GM19438 (cell line): ENCODE data around the gene NEDD4L.
"Not testable (repeated sequence)": the region's sequence is repeated elsewhere in the genome, so short reads cannot be mapped to it uniquely, and the experiment has no call there.

Experiments
- ATAC-seq: cut with Tn5 transposase; IDR thresholded peaks from one replicate; pipeline ENCODE4 v1.9.1; 2021; ENCODE audit warnings: low read depth; ENCODE audit not compliant: unreplicated experiment

The NEDD4L gene

GRCh38 chr18:58426611-58427010 lies 382.6 kb downstream of the NEDD4L start:
- ATAC-seq: no peak

GRCh38 chr18:58427321-58427720 lies 383.3 kb downstream of the NEDD4L start:
- no peak for ATAC-seq

GRCh38 chr18:58429442-58429841 lies 385.4 kb downstream of the NEDD4L start:
- no peak for ATAC-seq

DNA sequence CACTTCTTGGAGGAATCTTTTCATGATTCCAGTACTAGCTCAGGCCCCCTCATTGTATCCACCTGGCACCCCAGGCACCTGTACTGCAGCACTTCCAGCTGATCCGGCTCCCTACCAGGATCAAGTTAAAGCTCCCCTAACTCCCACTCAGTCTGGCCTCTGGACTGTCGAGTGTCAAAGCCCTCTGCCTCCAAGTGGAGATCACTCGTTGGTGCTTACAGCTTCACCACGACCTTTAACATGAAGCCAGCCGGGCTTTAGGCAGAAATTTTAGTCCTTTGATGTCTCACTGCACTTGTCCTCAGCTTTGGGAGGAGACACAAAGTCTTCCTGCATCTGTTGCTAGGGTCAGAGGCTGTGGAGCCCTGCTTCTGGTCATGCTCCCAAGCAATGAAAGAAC lies 387.2 kb downstream of the NEDD4L start:
- ATAC-seq: no peak

DNA sequence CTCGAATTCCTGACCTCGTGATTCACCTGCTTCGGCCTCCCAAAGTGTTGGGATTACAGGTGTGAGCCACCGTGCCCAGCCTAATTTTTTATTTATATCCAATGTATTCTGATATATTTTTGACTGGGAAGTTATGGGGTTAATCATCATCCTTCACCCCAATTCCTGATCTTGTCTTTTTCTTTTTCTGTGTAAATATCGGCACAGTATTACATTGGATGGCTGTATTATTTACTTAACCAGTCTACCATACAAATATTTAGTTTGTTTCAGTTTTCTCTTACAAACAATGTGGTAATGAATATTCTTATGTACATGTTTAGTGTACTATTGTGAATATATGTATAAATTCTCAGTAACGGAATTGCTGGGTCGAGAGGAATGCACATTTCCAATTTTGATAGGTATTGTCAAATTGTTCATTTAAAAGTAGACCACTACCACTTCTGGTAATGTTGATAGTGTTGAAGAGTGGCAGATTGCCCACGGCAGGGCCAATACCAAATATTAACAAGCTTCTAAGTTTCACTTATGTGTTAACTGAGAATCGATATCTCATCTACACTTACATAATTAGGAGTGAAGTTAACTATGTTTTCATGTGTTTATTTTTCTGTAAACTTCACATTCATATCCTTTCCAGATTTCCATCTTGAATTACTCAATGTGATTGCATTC lies 388.2 kb downstream of the NEDD4L start:
- no peak for ATAC-seq

GRCh38 chr18:58435221-58436005 lies 391.4 kb downstream of the NEDD4L start:
- ATAC-seq: not testable (repeated sequence)

DNA sequence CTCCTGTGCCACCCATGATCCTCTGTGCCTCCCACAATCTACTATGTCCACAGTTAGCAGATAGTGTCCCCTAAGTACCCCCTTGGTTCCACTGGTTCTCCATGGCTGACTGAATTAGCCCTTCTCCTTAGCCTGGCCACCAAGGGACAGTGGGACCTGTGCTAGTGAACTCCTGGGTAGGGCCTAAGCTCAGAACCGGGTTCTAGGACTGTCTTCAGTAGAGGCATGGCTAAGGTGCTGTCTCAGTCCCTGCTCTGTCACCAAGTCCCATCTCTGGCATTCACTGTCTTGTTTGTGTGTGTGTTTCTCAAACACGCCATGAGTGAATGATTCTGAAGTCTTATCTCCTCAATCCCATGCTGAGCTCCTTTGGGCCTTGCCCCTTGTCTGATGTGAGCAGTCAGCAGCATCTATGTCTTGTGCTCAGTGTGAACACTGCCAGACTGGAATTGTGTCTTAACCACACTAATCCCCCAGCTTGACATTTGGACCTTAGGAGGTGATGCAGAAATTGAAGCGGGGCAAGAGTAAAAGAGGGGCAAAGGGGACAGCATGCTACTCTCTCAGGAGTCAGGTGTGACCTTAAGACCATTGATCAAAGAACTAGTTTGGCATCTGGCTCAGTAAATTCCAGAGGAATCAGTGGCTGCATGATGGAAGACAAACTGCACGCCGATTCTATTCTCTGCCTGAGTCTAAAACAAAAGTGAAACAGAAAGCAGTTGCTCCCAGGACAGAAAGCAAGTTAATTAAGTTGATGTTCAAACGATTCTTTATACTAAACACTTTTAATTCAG lies 394.3 kb downstream of the NEDD4L start:
- ATAC-seq: no peak

GRCh38 chr18:58438958-58439300 lies 394.9 kb downstream of the NEDD4L start:
- no peak for ATAC-seq

DNA sequence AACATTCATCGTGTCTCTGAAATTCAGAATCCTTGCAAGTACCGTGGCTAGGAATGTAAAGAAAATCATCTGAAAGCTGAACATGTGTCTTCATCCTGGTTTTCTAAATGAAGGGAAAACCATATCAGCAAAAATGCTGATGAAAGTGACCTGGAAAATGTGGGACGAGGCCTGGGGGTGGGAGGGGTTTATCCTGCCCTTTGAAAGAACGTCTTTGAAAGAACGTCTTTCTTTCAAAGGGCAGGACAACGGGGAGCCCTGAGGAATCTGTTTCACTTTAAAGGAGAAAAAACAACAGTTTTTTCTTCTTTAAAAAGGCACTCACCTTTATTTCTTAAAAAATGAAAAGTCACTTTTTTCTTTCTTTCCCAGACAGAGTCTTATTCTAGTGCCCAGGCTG lies 399.6 kb downstream of the NEDD4L start:
- ATAC-seq: no peak

DNA sequence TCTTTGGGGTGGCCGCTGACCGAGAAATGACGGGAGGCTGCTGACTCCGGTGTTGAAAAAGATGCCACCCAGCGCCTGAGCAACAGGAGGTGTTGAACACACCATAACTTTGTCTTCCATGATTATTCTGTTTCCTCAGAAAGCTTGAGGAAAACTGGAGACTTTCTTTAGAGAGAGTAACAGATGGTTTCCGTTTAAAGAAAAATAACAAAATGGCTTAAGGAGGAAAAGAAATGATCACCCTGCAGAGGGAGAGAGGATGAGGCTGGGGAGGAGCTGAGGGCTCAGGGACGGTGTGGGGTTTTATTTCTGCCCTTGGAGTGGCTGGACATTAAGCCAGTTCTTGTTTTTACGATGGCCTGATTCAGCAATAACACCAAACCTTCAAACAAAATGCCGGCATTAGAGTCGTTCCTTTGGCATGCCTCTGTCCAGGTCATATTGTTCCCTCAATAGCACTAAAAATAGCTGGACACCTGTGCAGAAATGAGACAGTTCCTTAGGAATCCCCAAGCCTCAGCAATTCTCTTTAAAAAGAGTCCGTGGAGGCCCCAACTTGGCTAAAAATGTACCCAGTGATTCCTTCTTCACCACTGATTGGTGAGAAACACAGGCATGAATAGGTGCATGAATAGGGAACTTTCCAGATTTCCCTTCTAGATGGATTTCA lies 402.5 kb downstream of the NEDD4L start:
- ATAC-seq: no peak

GRCh38 chr18:58447402-58448095 lies 403.5 kb downstream of the NEDD4L start:
- ATAC-seq: no peak

DNA sequence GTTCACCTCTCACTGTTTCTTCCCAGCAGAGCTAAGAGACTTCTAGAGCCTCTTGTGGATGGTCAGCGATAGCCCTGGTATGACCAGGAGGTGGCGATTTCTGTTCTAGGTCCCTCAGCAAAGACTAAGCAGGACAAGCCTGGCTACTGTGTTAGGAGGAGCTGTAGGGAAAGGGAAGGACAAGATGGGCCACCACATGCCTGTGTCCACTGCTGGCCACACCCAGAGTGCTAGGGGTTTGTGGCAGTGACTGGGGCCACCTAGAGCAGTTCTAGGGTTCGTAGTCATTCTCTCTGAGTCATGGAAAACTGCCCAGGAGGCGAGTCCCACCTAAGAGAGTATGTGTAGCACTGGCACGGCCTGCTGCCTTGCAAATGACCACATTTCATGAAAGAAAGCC lies 405.4 kb downstream of the NEDD4L start:
- no peak for ATAC-seq
